GM19468 (cell line): ENCODE results near the gene FABP7.
"Not testable (repeated sequence)": the region's sequence is repeated elsewhere in the genome, so short reads cannot be mapped to it uniquely, and the experiment has no call there.

Experiments
- ATAC-seq: cut with Tn5 transposase; IDR thresholded peaks from one replicate; pipeline ENCODE4 v1.9.1; 2021; ENCODE audit warnings: mild to moderate bottlenecking, moderate library complexity, moderate number of reproducible peaks; ENCODE audit not compliant: unreplicated experiment; ENCODE audit errors: extremely low read depth

FABP7 gene

DNA sequence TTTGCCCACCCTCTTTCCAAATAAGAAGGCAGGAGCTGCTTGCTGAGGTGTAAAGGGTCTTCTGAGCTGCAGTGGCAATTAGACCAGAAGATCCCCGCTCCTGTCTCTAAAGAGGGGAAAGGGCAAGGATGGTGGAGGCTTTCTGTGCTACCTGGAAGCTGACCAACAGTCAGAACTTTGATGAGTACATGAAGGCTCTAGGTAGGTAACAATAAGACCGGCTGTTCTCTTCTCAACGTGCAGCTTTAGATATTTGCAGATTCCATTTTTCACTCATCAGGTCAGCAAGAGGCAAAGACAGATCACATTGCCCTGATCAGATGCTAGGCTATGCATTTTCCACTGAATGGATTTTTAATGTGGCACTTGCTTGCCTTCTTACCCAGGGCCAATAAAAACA lies at the start of gene FABP7:
Gene FABP7 (plus strand): TSS at position 50 of the 400 bp plus-strand sequence. CDS start 79 bp downstream, at position 129.
- ATAC-seq, result no peak

DNA sequence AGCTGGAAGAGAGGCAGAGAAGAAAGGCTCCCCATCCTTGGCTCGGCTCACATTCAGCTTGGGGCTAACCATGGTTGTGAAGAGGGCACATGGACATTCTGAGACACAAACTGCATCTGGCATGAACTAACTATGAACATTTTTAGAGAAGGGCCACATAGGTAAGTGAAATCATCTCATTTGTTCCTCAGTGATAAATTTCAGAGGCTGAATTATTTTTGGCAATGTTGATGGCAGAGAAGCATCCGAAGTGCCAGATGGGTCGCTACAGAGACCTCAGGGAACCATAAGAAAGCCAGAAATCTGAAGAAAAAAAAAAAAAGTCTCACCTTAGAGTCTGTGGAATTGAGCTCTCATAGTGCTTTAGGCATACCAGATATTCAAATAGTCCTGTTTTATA lies 49.2 kb upstream of the FABP7 start:
- no peak for ATAC-seq

DNA sequence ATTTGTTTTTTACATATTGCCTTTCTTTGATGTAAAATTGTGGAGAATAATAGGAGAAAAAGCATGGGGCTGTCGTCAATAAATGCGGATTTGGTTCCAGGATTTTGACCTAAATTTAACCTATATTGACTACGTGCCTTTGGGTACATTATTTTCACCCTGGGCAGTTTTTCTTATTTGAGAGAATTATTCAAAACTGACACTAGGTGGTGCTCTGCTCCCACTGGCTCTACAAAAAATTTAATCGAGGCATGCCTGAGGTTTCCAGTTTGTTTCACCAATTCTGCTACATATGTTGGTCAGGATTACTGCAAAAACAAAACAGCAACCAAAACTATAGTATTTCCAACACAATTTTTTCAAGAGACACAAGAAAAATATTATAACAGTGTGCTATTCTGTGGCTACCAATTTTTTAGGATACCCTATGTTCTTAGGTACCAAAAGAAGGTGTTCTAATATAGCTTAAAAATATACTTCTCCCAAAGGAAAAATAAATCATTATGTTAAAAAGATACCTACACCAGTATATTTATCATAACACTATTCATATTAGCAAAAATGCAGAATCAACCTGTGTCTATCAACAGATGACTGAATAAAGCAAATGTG lies 48.6 kb upstream of the FABP7 start:
- no peak for ATAC-seq

DNA sequence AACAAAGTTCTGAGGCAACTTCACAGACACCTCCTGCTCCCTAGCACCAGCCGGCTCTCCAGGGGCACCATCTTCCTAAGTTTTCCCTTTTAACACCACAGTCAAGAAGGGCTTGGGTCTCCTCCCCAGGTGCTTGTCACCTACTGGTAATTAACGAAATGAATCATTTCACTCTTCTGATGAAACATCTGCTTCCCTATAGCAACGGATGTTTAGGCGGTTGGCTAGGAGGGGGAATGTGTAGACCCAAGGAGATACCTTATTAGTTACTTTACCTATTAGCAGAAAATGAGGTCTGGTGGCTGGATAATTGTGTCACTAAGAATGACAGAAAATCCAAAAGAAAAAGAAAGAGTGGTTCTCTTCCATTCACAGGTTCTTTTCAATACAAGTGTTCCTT lies 46.3 kb upstream of the FABP7 start:
- ATAC-seq, result no peak

DNA sequence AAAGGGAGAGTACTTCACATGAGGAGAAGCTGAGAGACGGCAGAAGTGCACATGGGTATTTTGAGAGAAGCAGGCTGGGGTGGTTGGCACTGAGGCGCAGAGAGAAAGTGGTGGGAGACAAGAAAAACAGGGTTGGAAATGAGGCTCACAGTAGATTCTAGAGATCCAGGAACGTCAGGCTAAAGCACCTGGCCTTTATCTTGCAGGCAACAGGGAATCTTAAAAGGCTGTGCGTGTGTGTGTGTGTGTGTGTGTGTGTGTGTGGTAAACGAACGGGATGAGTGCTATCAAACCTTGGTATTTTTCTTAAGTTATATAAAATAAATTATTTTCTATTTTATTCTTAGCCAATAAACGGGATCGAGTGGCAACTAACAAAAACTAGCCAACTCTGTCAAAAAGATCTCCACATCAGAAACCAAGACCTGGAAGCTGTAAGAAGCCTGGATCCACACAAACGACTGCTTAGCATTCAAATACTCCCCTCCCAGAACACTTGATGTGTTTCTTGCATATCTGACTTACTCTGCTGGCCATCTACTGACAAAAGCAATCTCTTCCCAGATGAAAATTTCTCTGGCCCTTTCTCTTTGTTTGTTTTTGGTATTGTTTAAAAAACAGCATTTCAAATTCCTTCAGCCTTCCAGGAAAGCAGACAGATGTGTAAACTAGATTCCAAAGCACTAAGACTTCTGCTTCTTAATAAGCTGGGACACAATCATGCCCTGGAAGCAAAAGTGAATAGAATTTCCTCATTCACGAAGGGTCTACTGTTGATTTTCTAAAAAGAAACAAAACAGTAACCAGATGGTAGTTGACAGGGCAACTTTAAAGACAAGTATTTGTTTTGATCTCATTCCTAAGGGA lies 44.8 kb upstream of the FABP7 start:
- no peak for ATAC-seq

DNA sequence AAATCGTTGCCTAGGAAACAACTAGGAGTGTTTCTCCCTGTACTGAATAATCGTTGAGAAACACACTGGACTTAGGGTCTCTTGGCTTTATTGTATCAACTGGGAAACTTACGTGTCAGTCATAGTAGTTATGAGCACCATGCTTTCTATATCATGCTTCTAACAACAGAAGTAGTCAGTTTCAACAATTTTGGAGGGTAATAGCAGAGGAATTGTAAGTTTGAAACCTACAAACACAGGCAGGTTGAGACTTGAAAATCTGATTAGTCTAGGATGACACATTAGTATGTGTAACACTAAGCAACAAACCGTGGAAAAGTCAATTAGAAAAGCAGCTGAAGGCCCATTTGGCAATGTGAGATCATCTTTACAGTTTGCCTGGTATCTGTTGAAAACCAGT lies 43.9 kb upstream of the FABP7 start:
- ATAC-seq, result no peak

DNA sequence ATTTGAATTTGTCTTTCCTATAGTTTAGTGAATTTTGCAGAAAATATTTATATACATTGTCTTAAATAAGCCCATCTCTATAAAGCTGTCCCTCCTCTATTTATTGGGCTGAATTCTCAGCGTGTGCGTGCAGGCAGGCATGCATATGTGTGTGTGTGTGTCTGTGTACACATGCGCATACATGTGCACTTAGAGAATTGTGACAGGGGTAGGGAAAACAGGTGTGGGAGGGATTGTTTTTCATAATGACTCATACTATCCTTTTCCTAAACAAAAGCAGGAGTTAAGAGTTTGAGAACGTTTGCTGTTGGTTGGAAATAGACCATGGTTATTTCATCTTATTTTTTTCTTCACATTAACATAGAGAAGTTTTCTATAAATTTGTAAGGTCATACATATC lies 43.4 kb upstream of the FABP7 start:
- ATAC-seq, result no peak

DNA sequence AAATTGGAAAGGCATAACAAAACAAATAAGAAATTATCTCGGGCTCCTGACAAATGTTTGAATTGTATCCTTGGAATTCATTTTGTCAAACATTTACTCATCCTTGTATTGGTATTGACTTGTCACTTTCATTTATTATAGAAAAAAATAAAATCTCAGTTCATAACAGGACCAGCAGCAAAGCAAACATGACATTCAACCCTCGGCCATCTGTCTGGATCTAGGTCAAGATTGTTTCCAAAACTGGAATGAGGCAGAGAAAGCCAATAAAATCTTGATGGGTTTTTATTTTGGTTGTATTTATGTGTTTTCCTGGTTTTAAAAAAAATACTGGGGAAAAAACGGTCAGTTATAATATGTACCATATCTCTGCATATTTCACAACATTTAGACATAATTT lies 42.9 kb upstream of the FABP7 start:
- no peak for ATAC-seq

DNA sequence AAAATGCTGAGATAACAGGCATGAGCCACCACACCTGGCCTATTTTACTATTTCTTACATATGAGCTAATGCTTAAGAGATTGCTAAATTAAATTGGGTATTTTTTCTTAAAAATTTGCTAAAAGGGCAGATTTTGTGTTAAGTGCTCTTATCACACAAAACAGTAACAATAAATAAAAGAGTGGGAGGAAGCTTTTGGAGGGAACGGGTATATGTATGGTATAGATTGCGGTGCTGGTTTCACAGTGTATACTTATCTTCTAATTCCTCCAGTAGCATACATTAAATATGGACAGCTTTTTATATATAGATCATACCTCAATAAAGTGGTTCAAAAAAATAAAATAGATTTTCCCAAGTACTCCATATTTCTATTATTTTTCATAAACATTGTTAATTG lies 39.4 kb upstream of the FABP7 start:
- ATAC-seq, result no peak

DNA sequence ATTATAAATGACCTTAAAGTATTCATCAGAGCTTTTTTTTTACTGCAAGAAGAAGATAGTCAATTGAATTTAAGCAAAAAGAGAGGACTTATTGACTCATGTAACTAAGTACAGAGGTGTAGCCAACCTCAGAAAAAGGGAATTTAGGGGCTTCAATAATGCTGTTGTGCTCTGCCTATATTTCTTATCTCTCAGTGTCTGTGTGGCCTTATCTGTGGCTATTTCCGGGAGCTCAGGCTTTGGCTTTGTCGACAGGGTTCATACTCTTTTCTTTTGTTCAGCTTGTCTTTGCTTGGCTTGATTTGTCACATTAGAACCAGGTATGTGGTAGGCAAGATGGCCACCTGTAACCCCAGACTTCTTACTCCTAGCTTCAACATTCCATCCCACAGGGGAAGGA lies 38.6 kb upstream of the FABP7 start:
- no peak for ATAC-seq

DNA sequence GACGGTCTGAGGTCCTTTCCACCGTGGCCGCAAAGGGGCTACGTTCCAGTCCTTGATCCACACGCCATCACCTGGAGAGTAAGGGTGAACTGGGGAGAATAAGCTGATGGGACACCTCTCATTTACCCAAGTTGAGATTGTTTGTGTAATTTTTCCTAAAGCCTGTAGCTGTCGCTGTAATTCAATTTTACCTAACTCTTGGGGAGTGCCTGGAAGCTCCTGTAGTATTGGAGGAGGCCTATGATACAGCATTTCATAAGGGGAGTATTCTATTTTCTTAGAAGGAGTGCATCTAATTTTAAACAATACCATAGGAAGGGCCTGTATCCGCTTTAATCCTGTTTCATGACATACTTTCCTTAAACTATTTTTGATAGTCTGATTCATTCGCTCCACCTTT lies 35.3 kb upstream of the FABP7 start:
- not testable (repeated sequence) for ATAC-seq

DNA sequence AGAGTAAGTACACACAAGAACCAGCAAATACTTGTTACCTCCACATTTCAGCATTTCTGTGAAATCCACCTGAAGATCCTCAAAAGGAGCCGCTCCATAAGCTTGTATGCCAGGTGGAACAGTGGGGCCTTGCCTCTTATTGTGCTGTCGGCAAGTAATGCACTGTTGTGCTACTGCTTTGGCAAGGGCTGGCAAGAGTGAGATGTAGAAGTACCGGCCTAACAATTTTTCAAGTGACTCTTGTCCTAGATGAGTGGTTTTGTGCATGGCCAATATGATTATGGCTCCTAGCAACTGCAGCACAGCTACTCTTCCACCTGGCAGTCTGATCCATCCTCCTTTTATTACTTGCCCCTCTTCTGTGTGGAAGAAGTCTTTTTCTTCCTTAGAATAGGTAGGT lies 34.7 kb upstream of the FABP7 start:
- ATAC-seq, result not testable (repeated sequence)

DNA sequence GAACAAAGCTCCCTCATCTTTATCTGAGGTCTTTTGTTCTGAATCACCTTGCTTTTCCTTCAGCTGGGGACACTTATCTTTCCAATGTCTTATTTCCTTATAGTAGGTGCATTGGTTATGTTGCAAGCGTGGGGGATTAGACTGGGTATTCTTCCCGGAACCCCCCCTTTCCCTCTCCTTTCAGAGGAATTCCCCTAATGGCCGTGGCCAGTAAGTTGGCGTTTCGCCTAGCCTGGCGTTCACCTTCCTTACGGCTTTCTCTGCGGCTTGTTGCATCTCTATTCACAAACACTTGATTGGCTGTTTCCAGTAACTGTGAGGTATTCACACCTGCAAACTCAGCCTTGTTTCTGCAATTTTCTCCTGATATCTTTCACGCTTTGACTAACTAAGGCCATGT lies 32.8 kb upstream of the FABP7 start:
- ATAC-seq, result no peak

DNA sequence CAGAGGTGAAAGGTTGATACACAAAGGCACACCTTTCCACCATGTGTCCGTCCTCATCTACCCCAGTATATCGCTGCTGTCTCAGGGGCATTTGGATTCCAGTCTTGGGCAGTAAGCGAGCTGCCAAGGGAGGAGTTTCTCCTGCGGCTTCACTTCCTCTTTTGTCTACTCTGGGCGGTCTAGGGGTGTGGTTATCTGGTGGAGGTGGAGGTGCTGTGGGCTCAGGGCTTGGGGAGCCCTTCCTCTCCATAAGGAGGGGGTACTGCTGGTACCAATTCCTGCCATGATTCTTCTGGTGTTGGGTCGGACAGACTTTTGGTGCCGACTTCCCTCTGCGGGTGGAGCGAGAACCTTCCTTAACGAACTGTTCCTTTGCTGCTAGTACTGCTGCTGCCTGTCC lies 31.9 kb upstream of the FABP7 start:
- no peak for ATAC-seq

DNA sequence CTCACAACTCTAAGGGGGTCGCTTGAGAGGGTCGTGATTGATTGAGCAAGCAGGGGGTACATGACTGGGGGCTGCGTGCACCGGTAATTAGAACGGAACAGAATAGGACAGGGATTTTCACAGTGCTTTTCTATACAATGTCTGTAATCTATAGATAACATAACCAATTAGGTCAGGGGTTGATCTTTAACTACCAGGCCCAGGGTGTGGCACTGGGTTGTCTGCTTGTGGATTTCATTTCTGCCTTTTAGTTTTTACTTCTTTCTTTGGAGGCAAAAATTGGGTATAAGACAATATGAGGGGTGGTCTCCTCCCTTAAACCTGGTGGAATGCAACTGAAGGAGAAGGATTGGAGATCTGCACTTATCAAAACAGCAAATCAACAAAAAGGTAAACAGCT lies 30.6 kb upstream of the FABP7 start:
- not testable (repeated sequence) for ATAC-seq

DNA sequence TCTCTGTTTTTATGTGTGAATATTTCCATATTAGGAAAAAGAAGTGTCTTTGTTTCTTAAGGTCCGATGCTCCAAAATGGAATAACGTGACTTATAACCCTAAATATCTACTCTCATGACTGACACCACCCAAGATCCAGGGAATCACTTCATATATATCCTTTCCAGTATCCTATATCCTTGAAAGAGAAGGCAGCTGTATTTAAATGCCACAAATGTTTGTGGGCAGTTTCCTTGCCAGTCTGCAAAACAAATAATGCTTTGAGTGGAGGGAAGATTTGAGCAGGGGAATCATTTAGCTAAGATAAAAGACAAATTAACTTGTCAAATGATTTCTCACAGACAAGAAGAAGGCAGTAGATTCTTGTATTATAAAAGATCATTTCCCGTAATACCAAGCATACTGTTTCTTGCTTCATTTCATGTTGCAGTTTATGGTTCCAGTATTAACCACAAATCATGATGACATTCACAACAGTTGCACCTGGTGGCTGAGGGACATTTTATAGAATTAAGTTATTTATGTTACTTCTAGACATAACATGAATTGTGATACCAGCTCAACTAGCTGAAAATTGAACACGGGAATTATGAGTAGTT lies 30.0 kb upstream of the FABP7 start:
- ATAC-seq, result no peak

DNA sequence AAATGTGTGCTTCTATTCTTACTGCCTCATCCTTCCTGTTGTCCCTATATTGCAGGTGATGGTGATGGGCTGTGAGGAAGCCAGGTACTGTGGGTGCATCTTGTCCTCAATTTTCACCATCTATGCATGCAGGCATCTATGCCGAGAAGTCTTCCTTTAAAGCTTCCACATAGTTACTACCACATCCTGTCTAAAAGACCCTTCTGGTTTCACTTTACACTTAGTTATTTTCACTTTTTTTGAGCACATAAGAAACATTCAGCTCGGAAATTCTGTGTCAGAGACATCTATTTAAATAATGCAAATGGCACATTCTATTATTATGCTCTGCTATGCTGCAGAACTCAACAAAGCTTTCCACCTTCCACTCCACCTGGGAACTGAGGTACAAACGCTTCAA lies 28.2 kb upstream of the FABP7 start:
- peak; percentile 91 for ATAC-seq

DNA sequence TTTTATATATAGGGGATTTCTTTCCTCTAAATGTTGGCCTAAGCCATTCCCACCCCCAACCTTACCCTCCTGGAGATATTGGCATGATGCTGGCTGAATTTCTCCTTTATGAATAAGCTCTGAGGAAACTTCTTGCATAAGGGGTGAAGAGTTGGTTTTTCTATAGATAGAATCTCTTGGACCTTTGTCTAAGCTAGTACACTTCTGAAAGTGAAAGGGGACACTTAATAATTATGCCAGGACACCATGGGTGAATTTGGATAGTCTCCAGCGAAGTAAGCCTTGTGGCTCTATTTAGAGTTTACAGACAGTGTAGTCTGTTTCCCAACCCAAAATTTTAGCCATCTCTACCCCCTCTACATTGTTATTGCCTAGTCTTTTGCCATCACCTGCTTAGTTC lies 27.1 kb upstream of the FABP7 start:
- ATAC-seq, result no peak

DNA sequence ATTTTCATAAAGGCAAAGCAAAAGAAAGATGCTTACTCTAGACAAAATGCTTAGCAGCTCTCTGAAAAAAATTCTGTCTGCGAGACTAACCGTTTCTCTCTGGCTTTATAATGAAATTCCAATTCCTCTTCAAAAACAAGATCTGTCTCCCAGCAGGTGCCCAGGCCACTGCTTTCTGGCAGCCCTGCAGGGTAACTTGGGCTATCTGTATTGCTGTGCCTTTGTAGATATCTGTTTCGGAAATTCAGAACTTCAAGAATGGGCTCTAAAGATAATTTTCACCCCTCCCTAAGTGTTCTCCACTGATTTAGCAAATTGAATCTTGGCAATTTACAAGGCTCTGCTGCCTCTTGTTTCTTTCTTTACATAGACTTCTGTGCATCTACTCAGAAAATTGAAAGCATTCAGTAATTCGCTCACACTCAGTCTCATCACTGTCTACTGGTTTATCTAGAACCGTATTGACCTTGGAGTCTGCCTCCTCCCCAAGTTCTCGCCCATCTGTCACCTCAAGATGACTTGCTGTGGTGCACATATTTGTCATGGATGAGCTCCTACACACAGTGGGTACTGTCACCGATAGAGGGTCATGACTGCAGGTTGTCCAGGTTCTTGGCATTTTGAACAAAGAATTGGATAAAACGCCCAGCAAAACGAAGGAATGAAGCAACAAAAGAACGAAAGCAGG lies 26.4 kb upstream of the FABP7 start:
- ATAC-seq, result no peak

DNA sequence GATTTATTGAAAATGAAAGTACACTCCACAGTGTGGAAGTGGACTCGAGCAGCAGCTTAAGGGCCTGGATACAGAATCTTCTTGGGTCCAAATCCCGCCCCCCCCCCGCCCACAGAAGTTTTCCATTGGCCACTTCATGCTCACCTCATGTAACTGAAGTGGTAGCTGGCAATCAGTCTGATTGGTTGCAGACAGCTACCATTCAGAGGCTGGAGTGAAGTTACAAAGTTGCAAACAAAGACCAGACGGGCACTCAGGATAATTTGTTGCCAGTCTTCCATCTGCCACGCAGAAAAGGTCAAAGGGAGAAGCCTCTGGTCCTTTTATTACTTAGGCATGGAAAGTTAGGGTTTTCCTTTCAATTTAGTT lies 25.8 kb upstream of the FABP7 start:
- no peak for ATAC-seq

DNA sequence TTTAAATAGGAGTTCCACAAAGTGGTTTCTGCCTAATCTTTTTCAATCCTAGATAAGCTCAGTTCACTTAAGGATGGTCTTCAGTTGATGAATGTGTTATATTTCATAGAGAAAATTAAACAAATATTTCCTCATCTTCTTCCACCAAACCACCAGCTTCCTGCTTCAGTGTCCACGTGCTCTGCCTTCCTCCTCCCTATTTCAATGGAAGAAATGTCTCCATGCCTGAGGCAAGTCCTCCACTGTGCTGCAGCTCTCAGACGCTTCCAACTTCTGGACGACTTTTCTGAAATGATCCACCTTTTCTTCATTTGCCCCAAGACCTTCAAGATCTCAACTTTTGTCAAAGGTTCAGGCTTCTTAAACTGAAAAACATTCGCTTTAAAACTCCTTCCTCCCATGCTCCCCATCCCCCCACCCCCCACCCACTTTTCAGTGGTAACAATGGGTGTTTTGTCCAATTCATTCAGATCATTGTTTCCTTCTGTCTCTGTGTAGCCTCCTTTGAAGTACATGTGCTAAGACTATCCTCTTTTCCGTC lies 25.3 kb upstream of the FABP7 start:
- no peak for ATAC-seq
